ENCODE data around the gene TNS1.
"Not testable (repeated sequence)": the region's sequence is repeated elsewhere in the genome, so short reads cannot be mapped to it uniquely, and the experiment has no call there.

The TNS1 gene

DNA sequence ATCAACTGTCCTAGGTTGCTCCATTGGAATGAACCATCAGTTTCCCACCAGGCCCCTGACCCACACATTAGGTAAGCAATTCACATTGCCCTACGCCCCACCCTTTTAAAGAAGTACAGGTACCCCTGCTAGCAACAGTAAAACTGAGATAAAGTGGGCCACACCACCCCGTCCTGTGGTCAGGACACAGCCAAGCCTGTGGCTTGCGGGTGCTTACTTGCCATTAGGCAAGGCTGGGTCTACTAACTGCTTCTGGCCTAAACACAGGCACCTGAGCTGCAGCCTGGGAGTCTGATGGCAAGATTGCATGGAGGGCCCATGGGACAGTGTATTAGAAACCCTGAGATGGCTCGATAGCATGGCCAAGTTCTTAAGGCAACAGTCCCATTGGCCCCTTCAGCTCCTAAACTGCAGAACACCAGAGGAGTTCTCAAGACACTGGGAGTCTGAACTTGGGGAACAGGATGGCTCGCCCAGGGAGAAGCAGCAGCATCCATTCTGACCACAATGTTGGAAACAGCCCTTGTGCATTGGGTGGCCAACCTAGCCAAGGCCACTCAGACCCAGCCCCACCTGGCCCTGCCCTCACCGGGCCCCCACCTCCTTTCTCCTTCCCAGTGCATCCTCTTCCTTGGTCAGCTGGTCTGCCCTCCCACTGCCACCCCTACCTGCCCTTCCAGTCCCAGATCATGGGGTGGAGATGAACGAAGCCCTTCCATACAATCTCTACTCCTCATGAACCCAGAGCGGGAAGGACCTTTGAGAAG is 177.1 kb downstream of the TNS1 start:
- no peak for DNase-seq

DNA sequence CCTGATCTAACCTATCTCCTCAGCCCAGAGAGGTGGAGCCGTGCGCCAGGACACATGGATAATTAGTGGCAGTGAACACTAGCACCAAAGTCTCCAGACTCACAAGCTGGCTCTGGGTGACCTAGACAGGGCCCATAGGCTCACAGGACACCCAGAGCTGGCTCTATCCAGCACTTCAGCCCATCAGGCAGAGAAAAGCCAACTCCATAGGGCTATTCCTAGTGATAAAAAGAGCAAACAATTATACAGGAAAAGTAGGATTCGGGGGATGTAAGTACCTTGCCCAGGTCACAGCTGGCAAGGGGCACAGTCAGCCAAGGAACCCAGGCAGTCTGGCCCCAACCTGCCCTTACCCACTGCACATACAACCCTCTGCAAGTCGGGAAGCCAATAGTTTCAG is 178.6 kb downstream of the TNS1 start:
- DNase-seq, result no peak

DNA sequence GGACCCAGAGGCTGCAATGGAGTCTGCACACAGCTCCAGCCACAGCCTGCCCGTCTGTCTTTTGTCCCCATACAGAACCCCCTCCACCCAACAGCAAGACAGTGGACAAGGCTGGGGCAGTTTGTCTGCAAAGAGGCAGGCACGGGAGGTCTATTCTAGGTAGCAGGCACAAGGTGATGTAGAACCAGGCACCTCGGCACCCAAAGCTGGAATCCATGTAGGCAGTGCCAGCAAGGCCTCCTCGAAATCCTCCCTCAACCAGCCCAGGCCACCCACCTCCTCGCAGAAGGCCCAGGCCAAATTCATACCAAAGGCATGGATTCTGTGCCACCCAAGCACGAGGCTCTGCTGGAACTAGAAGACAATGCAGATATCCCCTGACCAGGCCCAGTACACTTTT is 179.2 kb downstream of the TNS1 start:
- no peak for DNase-seq

- DNase-seq, result no peak
These were observed 180.2 kb downstream of the TNS1 start for GRCh38 chr2:217822296-217823252.

GRCh38 chr2:217821536-217822147 is 181.2 kb downstream of the TNS1 start:
- no peak for DNase-seq

DNA sequence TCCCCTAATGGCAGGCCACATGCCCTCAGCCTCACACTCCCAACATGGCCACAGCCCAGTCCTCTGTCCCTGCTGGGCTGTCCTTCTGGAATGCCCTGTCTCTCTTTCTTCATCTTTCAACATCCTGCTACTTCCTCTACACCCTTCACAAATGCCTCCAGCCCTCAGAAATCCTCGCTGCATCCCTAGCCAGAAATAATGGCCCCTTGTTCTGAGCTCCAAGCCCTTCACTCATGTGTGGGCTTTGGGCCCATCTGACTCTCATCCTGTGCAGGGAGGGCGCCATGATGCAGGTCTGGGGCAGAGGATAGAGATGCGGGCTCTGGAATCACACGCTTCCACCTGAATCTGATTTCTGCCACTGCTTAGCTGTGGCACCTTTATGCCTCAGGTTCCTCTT is 181.9 kb downstream of the TNS1 start:
- no peak for DNase-seq

- DNase-seq, result no peak
These were observed 182.5 kb downstream of the TNS1 start for GRCh38 chr2:217820091-217820819.

DNA sequence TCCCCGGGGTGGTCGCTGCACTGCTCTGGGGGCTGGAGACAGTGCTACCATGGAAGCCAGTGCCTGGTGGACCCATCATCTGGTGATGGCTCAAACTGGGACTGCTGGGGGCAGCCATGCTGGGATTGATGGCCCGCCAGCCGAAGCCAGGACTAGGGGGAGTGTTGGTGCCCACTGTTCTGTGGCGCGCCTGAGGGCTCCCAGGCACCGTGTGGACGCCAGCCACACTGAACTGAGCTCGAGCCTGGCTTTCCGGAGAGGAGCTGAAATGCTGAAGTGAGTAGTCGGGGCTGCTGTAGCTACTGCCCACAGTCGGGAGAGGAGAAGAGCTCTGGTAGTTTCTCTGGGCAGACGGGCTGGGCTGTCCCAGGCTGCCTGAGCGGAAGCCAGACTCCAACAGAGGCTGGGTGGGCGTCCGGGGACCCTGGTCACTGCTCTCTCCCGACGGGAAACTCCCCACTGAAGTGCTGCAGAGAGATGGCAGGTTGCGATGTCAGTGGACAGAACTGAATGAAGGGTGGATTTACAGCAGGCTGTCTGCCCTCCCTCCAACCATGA is 184.4 kb downstream of the TNS1 start:
- DNase-seq, result no peak

- DNase-seq, result no peak
These were observed 185.1 kb downstream of the TNS1 start for GRCh38 chr2:217817466-217818292.

GRCh38 chr2:217816396-217816869 is 186.4 kb downstream of the TNS1 start:
- no peak for DNase-seq

- DNase-seq, result no peak
These were observed 189.0 kb downstream of the TNS1 start for GRCh38 chr2:217813828-217814227.

GRCh38 chr2:217812170-217812569 is 190.6 kb downstream of the TNS1 start:
- no peak for DNase-seq

DNA sequence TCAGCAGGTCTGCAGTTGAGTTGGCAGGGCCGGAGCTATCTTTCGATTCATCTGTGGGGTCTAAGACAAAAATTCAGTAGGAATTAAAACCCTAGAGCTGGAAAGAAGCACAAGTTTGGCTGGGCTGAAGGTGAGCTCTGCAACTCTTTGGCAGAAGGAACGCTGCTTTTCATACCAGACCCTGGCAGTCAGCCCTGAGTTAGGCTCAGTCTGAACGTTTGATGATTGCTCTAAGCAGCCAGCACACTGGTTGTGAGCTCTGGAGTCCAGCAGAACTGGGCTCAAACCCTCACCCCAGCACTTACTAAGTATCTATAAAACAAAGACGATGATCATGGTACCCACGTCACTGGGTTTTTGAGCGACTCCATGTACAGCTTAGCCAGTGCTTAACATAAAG is 192.5 kb downstream of the TNS1 start:
- no peak for DNase-seq

DNA sequence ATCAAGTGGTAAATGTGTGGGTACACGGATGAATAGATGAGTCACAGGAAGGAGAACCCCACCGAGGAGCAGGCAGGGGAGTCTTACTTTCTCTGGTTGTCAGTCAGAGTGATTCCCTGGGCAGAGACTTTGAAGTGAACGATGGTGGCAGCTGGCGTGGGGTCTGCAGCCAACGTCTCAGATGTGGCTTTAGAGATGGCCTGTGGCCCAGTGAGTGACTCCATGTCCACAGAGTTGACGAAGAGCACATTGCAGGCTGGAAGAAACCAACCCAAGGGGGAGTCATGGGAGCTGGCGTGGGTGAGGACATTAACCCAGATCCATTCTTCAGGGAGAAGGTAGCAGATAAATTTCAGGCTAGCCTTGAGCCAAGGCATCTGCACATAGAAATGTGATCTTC is 193.1 kb downstream of the TNS1 start:
- no peak for DNase-seq

DNA sequence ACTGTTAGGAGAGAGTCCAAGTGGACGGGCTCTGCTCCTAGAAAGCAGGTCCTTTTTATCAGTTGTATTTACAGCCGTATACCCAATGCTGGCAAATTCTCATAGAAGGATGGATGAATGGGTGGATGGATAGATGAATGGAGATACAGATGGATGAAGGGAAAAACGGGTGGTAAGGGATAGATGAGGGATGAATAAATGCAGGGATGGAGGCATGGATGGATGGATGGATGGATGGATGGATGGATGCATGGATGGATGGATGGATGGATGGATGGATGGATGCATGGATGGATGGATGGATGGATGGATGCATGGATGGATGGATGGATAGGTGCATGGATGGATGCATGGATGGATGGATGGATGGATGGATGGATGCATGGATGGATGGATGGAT is 193.8 kb downstream of the TNS1 start:
- not testable (repeated sequence) for DNase-seq

DNA sequence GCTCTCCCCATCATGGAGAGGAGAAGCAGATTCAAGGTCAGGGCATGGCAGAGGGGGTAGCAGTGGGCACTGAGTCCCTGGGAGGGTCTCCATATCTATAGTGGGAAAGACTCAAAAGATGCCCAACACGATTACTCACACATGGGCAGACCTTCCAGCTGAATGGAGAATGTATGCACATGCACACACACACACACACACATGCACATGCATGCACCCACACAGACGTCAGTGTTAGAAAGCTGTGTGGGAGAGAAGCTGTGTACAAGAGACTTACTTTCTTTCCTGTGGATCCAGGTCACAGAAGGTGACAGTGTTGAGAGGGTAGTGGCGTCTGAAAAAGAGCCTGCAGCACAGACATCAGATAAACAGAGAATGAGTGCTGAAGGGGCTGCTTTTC is 194.5 kb downstream of the TNS1 start:
- DNase-seq, result no peak

DNA sequence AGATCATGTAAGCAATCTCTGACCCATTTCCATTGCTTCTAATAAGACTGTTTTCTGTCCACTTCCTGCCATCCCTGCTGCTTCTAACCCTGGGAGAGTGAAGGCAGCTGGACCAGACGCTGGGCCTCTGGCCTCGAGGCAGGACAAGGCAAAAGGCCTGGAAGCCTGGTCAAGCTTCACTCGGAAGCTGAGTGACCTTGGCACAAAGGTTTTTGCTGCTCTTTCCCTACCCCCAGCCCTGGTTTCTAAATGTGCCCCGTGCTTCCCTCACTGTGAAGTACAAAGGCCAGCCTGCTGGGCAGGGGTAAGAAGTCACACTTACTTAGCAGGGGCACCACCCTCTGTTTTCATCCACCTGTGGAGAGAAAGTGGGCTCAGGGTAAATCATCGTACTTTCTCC is 195.0 kb downstream of the TNS1 start:
- no peak for DNase-seq

GRCh38 chr2:217807025-217807424 is 195.8 kb downstream of the TNS1 start:
- DNase-seq, result no peak

DNA sequence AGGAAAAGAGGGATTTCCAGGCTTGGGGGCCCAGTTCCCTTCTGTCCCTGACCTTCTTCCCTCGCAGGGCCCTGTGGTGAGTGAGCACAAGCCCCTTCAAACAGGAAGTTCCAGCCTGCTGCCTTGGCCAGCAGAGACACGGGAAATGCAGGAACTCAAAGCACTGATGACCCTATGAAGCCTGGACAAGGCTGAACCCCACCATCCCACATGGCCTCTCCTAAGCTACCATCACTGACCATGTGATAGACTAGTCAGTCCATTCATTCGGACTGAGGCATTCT is 196.4 kb downstream of the TNS1 start:
- DNase-seq, result no peak

DNA sequence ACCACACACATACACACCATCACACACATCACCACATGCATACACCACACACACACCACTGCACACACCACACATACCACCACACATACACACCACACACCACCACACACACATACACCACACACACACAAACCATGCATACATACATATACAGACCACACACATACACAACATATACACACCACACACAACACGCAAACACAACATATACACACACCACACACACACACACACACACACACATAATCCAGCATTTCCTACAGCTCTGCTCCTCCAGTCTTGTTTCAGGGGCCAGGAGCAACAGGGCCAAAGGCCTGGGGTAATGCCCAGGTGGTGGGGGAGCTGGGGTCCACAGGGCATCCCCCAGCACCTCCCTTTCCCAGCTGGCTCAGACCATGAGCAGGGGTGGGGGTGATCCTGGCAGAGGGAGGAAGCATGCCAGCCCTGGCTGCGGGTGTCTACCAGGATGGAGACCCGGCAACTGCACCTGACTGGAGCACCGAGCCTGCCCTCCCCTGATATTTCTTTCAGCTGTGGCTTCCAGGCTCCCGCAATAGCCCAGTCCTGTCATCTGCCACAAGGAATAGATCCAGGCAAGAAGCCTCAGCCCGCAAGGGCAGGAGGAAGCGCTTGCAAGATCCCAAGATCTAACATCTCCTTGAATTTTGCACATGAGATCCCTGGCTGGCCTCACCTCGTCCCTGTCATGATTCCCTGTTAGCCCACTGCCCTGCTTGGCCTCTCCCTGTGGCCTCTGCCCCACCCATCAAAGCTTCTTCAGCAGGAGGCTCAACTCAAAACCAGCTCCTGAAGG is 196.9 kb downstream of the TNS1 start:
- no peak for DNase-seq

All from CD4-positive, alpha-beta T cell treated with Interleukin-17A for 1 hour (primary cell).